GM23338 (cell line): ENCODE results near the gene ATAD2B. TPM values are rescaled to one million over a fixed set of nuclear protein-coding genes. Genes with fewer than 3 reads are reported as not detected.

Experiments used
- ATAC-seq: fragments of 200-7000 bp; cut with Tn5 transposase; 3 replicates; pipeline ENCODE4 v1.9.1; 2020
- DNase-seq: peaks from one replicate; pipeline ENCODE4 v3.0.0-alpha.2; 2015; ENCODE audit warnings: low spot score
- H2AFZ ChIP-seq: fragments of 200-600 bp; sonication (generic); 2 replicates; pipeline ENCODE4 v1.8.0; 2016; ENCODE audit warnings: antibody characterized with exemption, mild to moderate bottlenecking, moderate library complexity
- H3F3A ChIP-seq: fragments of 200-600 bp; sonication (generic); replicated peaks from 2 replicates; pipeline ENCODE4 v1.8.0; 2017; ENCODE audit warnings: antibody characterized with exemption, mixed run types, low read depth
- H3K27ac ChIP-seq: fragments of 200-600 bp; sonication (generic); 2 replicates; pipeline ENCODE4 v1.6.1; 2016; ENCODE audit warnings: low read depth
- H3K27me3 ChIP-seq: fragments of 200-600 bp; sonication (generic); 2 replicates; pipeline ENCODE4 v1.8.0; 2016; ENCODE audit warnings: mild to moderate bottlenecking, mixed run types, moderate library complexity; ENCODE audit not compliant: insufficient read depth
- H3K36me3 ChIP-seq: fragments of 200-600 bp; sonication (generic); 2 replicates; pipeline ENCODE4 v1.8.0; 2016; ENCODE audit warnings: mild to moderate bottlenecking; ENCODE audit not compliant: insufficient read depth
- H3K4me1 ChIP-seq: fragments of 200-600 bp; sonication (generic); 2 replicates; pipeline ENCODE4 v1.8.0; 2016; ENCODE audit warnings: mild to moderate bottlenecking, moderate library complexity; ENCODE audit not compliant: insufficient read depth
- H3K4me2 ChIP-seq: fragments of 200-600 bp; sonication (generic); 2 replicates; pipeline ENCODE4 v1.7.1; 2017; ENCODE audit warnings: mixed run types
- H3K4me3 ChIP-seq: fragments of 200-600 bp; sonication (generic); 2 replicates; pipeline ENCODE4 v1.6.1; 2016; ENCODE audit warnings: mixed run types
- H3K79me2 ChIP-seq: fragments of 200-600 bp; sonication (generic); replicated peaks from 2 replicates; pipeline ENCODE4 v1.8.0; 2017; ENCODE audit warnings: mild to moderate bottlenecking; ENCODE audit not compliant: insufficient read depth
- H3K9me2 ChIP-seq: fragments of 200-600 bp; sonication (generic); 2 replicates; pipeline ENCODE4 v1.8.0; 2017; ENCODE audit not compliant: insufficient read depth
- H4K20me1 ChIP-seq: fragments of 200-600 bp; sonication (generic); replicated peaks from 2 replicates; pipeline ENCODE4 v1.8.0; 2017; ENCODE audit warnings: mild to moderate bottlenecking; ENCODE audit not compliant: insufficient read depth
- H3K27ac Mint-ChIP-seq: 2 replicates; pipeline ENCODE4 v1.8.0; 2020; ENCODE audit warnings: inconsistent platforms, mild to moderate bottlenecking, moderate library complexity, mixed read lengths
- H3K27me3 Mint-ChIP-seq: 3 replicates; pipeline ENCODE4 v1.8.0; 2022; ENCODE audit warnings: low read depth, mild to moderate bottlenecking, moderate library complexity, mixed read lengths, inconsistent platforms; ENCODE audit not compliant: insufficient read depth, poor library complexity
- H3K36me3 Mint-ChIP-seq: 3 replicates; pipeline ENCODE4 v1.8.0; 2021; ENCODE audit warnings: low read depth, mild to moderate bottlenecking, inconsistent platforms, moderate library complexity, mixed read lengths
- H3K4me1 Mint-ChIP-seq: 3 replicates; pipeline ENCODE4 v1.8.0; 2020; ENCODE audit warnings: mild to moderate bottlenecking, inconsistent platforms, mixed read lengths
- H3K4me3 Mint-ChIP-seq: 3 replicates; pipeline ENCODE4 v1.8.0; 2021; ENCODE audit warnings: moderate library complexity, mild to moderate bottlenecking, inconsistent platforms, mixed read lengths
- H3K9me3 Mint-ChIP-seq: 3 replicates; pipeline ENCODE4 v1.8.0; 2020; ENCODE audit warnings: moderate library complexity, mild to moderate bottlenecking, inconsistent platforms, mixed read lengths
- CTCF ChIP-seq, 2 experiments: fragments of 200-600 bp in 1 of 2; sonication (generic) in 1 of 2; conservative IDR thresholded peaks; 2 replicates each; pipeline versions ENCODE4 v1.5.1 to v1.6.1; 2016 to 2017; ENCODE audit warnings: antibody characterized with exemption in 2 of 2, low read depth in 2 of 2, mild to moderate bottlenecking in 2 of 2, moderate library complexity in 1 of 2
- ETS1 ChIP-seq: IDR thresholded peaks from 2 replicates; pipeline ENCODE4 v1.6.1; 2016; ENCODE audit warnings: antibody characterized with exemption
- EZH2 ChIP-seq: fragments of 200-600 bp; sonication (generic); IDR thresholded peaks from one replicate; pipeline ENCODE4 v1.8.0; 2017; ENCODE audit warnings: antibody characterized with exemption, mild to moderate bottlenecking, low read depth; ENCODE audit not compliant: unreplicated experiment
- EZH2phosphoT487 ChIP-seq: fragments of 200-600 bp; sonication (generic); IDR thresholded peaks from one replicate; pipeline ENCODE4 v1.8.1; 2018; ENCODE audit warnings: antibody characterized with exemption; ENCODE audit not compliant: unreplicated experiment
- NANOG ChIP-seq: IDR thresholded peaks from 2 replicates; pipeline ENCODE4 v1.6.1; 2016; ENCODE audit warnings: antibody characterized with exemption, borderline replicate concordance
- ZNF331 ChIP-seq: fragments of 250-450 bp; sonication (Bioruptor Pico); IDR thresholded peaks from 2 replicates; pipeline ENCODE4 v1.5.0; 2020; ENCODE audit warnings: low read depth, mild to moderate bottlenecking, moderate library complexity
- ZNF462 ChIP-seq: fragments of 250-450 bp; sonication (Bioruptor Pico); IDR thresholded peaks from 2 replicates; pipeline ENCODE4 v1.5.0; 2020; ENCODE audit warnings: mild to moderate bottlenecking, moderate library complexity
- polyA plus RNA-seq: library from polyadenylated mRNA; unstranded; fragments of >200 nt; fragmentation: Nextera tagmentation; extraction: Ambion mirVana; gene quantifications from 2 replicates; pipeline ENCODE4 v1.2.1, GENCODE V29; 2016
- total RNA-seq: library from RNA; depleted of rRNA; stranded (reverse); fragments of >200 nt; shearing (Covaris generic); gene quantifications from 2 replicates; pipeline ENCODE4 v1.2.3, GENCODE V29; 2014
- TF ChIP-seq, protein P1 (sequence below): IDR thresholded peaks from one replicate; pipeline ENCODE4 v1.6.1; 2018; ENCODE audit warnings: antibody characterized with exemption; ENCODE audit not compliant: unreplicated experiment

The ATAD2B gene
- total and polyA plus RNA-seq, 2 experiments from 2014 or later = 12.4 to 19.3 TPM

DNA sequence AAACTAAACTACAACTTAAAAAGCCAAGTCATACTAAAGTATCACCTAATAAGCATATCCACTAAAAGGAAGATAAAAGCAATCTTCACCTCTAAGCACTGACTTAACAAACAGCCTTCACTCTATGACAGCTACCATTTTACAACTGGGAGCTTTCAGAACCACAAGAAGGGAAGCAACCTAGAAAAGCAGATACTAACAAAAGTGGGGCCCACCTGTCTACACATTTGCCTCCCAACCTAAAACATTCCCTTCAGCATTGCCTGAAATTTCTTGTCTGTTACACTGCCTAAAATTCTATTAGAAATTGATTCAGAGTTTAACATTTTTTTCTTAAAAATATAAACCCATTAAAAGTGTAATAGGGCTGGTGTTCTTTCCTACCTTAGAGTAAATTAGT lies 172.0 kb downstream of the ATAD2B start (continued):
- TF ChIP-seq ZNF462 (CRISPR knock-in tag) (no peak), CTCF (conservative IDR thresholded peaks at IDR 0.05; ENCODE audit: low read depth in 2 of 2) (no peak), NANOG (no peak)

DNA sequence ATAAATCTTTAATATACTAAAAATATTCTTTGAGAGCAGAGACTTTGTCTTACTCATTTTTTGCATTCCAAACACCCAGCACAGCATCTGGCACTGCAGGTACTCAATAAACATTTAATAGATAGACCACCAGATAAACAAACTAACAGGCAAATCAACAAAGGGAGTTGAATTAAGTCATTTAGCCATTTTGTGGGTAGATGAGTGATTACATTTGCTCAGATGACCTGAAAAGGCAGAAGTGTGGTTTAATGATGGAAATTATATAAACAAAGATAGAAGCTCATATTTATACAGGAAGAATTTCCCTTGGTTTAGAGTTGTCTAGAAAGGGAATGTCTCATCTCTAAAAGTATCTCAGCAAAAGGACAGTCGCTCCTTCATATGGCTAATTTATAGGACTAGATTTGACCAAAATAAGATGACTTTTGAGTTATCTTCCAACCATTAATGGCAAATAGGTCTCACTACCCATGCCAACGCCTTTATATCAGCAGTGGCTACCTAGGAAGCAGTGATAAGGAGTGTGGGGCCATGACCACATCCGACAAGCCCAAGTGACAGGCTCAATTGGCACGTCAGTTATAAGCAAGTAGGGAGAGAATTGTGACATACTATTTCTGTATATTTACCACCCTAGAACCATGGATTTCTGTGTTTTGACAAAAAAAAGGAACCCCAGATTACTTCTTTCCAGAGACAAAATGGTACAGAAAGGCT lies 173.5 kb downstream of the ATAD2B start:
- no peak overlapping the region for H3K4me3 ChIP-seq
- H2AFZ ChIP-seq = no peak overlapping the region
- Mint-ChIP-seq H3K4me3 (no peak overlapping the region), H3K9me3 (no peaks in the 10 kb centered on the region), H3K27me3 (no peaks in the 10 kb centered on the region), H3K4me1 (peaks cover 37% of the 10 kb centered on the region), H3K27ac (no peak overlapping the region), H3K36me3 (peaks cover 7% of the 10 kb centered on the region; the same call in 2 of the 3 replicates)
- H3K4me1 ChIP-seq = peaks cover 25% of the 10 kb centered on the region
- no peaks in the 10 kb centered on the region for H3F3A ChIP-seq
- no peak overlapping the region for H3K4me2 ChIP-seq
- no peak overlapping the region for H3K27ac ChIP-seq
- DNase-seq = no peak
- no peaks in the 10 kb centered on the region for H3K9me2 ChIP-seq
- H3K36me3 ChIP-seq = no peaks in the 10 kb centered on the region
- ATAC-seq = no peak
- no peaks in the 10 kb centered on the region for H3K27me3 ChIP-seq
- no peaks in the 10 kb centered on the region for H4K20me1 ChIP-seq
- no peaks in the 10 kb centered on the region for H3K79me2 ChIP-seq
- TF ChIP-seq EZH2 = no peak
- no peak for TF ChIP-seq CTCF (conservative IDR thresholded peaks at IDR 0.05; ENCODE audit: low read depth in 2 of 2)
- TF ChIP-seq ETS1 = no peak
- TF ChIP-seq EZH2phosphoT487 = no peak
- TF ChIP-seq, protein P1, sequence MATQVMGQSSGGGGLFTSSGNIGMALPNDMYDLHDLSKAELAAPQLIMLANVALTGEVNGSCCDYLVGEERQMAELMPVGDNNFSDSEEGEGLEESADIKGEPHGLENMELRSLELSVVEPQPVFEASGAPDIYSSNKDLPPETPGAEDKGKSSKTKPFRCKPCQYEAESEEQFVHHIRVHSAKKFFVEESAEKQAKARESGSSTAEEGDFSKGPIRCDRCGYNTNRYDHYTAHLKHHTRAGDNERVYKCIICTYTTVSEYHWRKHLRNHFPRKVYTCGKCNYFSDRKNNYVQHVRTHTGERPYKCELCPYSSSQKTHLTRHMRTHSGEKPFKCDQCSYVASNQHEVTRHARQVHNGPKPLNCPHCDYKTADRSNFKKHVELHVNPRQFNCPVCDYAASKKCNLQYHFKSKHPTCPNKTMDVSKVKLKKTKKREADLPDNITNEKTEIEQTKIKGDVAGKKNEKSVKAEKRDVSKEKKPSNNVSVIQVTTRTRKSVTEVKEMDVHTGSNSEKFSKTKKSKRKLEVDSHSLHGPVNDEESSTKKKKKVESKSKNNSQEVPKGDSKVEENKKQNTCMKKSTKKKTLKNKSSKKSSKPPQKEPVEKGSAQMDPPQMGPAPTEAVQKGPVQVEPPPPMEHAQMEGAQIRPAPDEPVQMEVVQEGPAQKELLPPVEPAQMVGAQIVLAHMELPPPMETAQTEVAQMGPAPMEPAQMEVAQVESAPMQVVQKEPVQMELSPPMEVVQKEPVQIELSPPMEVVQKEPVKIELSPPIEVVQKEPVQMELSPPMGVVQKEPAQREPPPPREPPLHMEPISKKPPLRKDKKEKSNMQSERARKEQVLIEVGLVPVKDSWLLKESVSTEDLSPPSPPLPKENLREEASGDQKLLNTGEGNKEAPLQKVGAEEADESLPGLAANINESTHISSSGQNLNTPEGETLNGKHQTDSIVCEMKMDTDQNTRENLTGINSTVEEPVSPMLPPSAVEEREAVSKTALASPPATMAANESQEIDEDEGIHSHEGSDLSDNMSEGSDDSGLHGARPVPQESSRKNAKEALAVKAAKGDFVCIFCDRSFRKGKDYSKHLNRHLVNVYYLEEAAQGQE = no peak
- no peak for TF ChIP-seq ZNF331
